Heart left ventricle (tissue), 13 donors: ENCODE measurements around the gene ASB9.

Experiments used
- POLR2A ChIP-seq, 2 donors: fragments of 450-650 bp; IDR thresholded peaks; one replicate each; pipeline ENCODE4 v1.6.1; 2017; ENCODE audit warnings: antibody characterized with exemption in 2 of 2, mild to moderate bottlenecking in 2 of 2, moderate library complexity in 2 of 2
- TF ChIP-seq, protein P1 (sequence below), 12 donors: fragments of 200-600 bp; sonication (generic) in 4 of 12; IDR thresholded peaks; one replicate each; pipeline versions ENCODE4 v1.5.0 to v1.8.0; 2018 to 2022; ENCODE audit warnings: antibody characterized with exemption in 12 of 12, mild to moderate bottlenecking in 5 of 12
- donor health status: ischemic (EF 13 %, LVEDD 7.1; RV severe dilation, severe dysfunction).
- donor health status: DM: no; HTN: yes; CAD: no.
- donor health status: DM: no; HTN: no; CAD: no.
- donor health status: ischemic (EF 25% LVEDD 6.9; RV normal size, moderate dysfunction).
- donor health status: ischemic (EF 25% LVEDD 5.7; RV mildly dilated, moderate dysfunction).
- donor health status: ischemic (EF 35%, LVEDD 5.7; RV mildly dilated, moderate dysfunction).
- donor health status: nonischemic (EF 11% LVEDD 7.7; RV severe dilation, severe dysfunction).
- donor health status: DM: yes; HTN: yes; CAD: no.
- donor health status: PGD.
- donor health status: ischemic (EF 29% LVEDD 5.4; RV normal size, mild dysfunction).
- donor health status: nonischemic (EF 23%, LVEDD 6.1; RV moderate dilation, normal function).

DNA sequence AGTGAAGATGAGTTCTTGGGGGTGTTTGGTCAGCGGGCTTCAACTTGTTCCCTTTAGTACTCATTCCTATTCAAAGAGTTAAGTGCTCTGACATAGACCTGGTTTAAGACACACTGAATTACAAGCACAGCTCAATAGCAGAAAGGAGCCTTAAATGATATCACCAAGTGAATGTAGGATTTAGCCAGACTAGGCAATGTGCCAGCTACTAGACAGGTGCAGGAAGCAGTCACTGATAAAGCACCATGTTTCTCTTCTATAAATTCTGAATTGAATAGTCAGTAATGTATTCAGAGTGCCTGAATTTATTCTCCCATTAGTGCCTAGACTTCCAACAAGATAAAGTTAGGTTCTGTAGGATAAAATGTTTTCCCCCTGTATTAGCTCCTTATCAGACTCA, 63.6 kb downstream of the ASB9 start:
- TF ChIP-seq, protein P1, sequence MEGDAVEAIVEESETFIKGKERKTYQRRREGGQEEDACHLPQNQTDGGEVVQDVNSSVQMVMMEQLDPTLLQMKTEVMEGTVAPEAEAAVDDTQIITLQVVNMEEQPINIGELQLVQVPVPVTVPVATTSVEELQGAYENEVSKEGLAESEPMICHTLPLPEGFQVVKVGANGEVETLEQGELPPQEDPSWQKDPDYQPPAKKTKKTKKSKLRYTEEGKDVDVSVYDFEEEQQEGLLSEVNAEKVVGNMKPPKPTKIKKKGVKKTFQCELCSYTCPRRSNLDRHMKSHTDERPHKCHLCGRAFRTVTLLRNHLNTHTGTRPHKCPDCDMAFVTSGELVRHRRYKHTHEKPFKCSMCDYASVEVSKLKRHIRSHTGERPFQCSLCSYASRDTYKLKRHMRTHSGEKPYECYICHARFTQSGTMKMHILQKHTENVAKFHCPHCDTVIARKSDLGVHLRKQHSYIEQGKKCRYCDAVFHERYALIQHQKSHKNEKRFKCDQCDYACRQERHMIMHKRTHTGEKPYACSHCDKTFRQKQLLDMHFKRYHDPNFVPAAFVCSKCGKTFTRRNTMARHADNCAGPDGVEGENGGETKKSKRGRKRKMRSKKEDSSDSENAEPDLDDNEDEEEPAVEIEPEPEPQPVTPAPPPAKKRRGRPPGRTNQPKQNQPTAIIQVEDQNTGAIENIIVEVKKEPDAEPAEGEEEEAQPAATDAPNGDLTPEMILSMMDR (IDR thresholded peaks at IDR 0.05), result no peak
- TF ChIP-seq POLR2A (IDR thresholded peaks at IDR 0.05), result no peak
